A549 (cell line): ENCODE measurements around the gene HADHB. TPM values are rescaled to one million over a fixed set of nuclear protein-coding genes. Genes with fewer than 3 reads are reported as not detected.

Experiments
- ATAC-seq, 2 experiments: fragments of 200-7000 bp in 1 of 2; fragments of >200 bp in 1 of 2; cut with Nextera tagmentation in 1 of 2; cut with Tn5 transposase in 1 of 2; 3 replicates each; pipeline versions ENCODE4 v1.8.0 to v1.9.1; 2018 to 2020; ENCODE audit warnings: mild to moderate bottlenecking in 1 of 2, moderate library complexity in 1 of 2
- CTCF ChIA-PET: fragments of 300-600 bp; sonication (Branson Sonifier 250); formaldehyde crosslinking; extraction: SDS; loops from one replicate; lab custom pipeline; 2021; ENCODE audit warnings: antibody characterized with exemption, inconsistent platforms; lab: Yijun Ruan, JAX
- POLR2A ChIA-PET: fragments of 350-600 bp; formaldehyde crosslinking; extraction: SDS; loops from one replicate; lab custom pipeline; 2021; ENCODE audit warnings: antibody characterized with exemption, inconsistent platforms; lab: Yijun Ruan, JAX
- DNase-seq, 2 experiments: peaks; one replicate each; pipeline versions ENCODE4 v3.0.0 to v3.0.0-alpha.2; 2011 to 2016; ENCODE audit warnings: low read depth in 1 of 2, low spot score in 1 of 2
- FAIRE-seq: peaks from 2 replicates; lab custom pipeline; 2011; peaks lifted over from hg19 to GRCh38; lab: Jason Lieb, UNC
- H3K27ac ChIP-seq, 2 experiments: fragments of >200 bp; sonication (Bioruptor Twin); formaldehyde crosslinking; 3 replicates each; pipeline ENCODE4 v1.5.1; 2016 to 2017
- H3K4me1 ChIP-seq: fragments of >200 bp; sonication (Bioruptor Twin); formaldehyde crosslinking; 3 replicates; pipeline ENCODE4 v1.6.1; 2016
- H3K4me2 ChIP-seq: fragments of >200 bp; sonication (Bioruptor Twin); formaldehyde crosslinking; 3 replicates; pipeline ENCODE4 v1.6.1; 2016
- H3K4me3 ChIP-seq: fragments of >200 bp; sonication (Bioruptor Twin); formaldehyde crosslinking; 3 replicates; pipeline ENCODE4 v1.5.1; 2016
- H3K9me3 ChIP-seq: fragments of >200 bp; sonication (Bioruptor Twin); formaldehyde crosslinking; 3 replicates; pipeline ENCODE4 v1.6.1; 2016
- CBX2 ChIP-seq: fragments of 200-600 bp; sonication (generic); IDR thresholded peaks from 2 replicates; pipeline ENCODE4 v1.6.1; 2016; ENCODE audit warnings: low read depth, mild to moderate bottlenecking, borderline replicate concordance
- CHD2 ChIP-seq: fragments of 150-350 bp; IDR thresholded peaks from 2 replicates; pipeline ENCODE4 v1.6.1; 2014; ENCODE audit warnings: low read length; ENCODE audit not compliant: partially characterized antibody
- CTCF ChIP-seq: fragments of >200 bp; sonication (Bioruptor Twin); formaldehyde crosslinking; IDR thresholded peaks from 3 replicates; pipeline ENCODE4 v1.5.1; 2016
- GATA3 ChIP-seq: IDR thresholded peaks from 2 replicates; pipeline ENCODE4 v1.6.1; 2012; ENCODE audit warnings: borderline replicate concordance
- HEYL ChIP-seq: fragments of 250-450 bp; sonication (Bioruptor Pico); IDR thresholded peaks from 2 replicates; pipeline ENCODE4 v1.8.0; 2021; ENCODE audit warnings: mild to moderate bottlenecking, moderate library complexity
- JUNB ChIP-seq: fragments of >200 bp; sonication (Bioruptor Twin); formaldehyde crosslinking; IDR thresholded peaks from 2 replicates; pipeline ENCODE4 v1.6.1; 2016
- KDM1A ChIP-seq: fragments of 200-600 bp; sonication (generic); IDR thresholded peaks from 2 replicates; pipeline ENCODE4 v1.6.1; 2016; ENCODE audit warnings: low read depth, mild to moderate bottlenecking
- MAX ChIP-seq: IDR thresholded peaks from 2 replicates; pipeline ENCODE4 v1.6.1; 2012
- MYC ChIP-seq: IDR thresholded peaks from 2 replicates; pipeline ENCODE4 v1.6.1; 2012; ENCODE audit warnings: mild to moderate bottlenecking, inconsistent platforms, low read length, improper control_type of control experiment, borderline replicate concordance
- POLR2A ChIP-seq: IDR thresholded peaks from 2 replicates; pipeline ENCODE4 v1.6.1; 2012; ENCODE audit warnings: mild to moderate bottlenecking, low read length
- TFCP2L1 ChIP-seq: fragments of 250-450 bp; sonication (Bioruptor Pico); IDR thresholded peaks from 2 replicates; pipeline ENCODE4 v1.5.0; 2021; ENCODE audit warnings: mild to moderate bottlenecking
- USF2 ChIP-seq: fragments of 450-650 bp; IDR thresholded peaks from 2 replicates; pipeline ENCODE4 v1.6.1; 2014; ENCODE audit warnings: antibody characterized with exemption
- ZNF302 ChIP-seq: fragments of 250-450 bp; sonication (Bioruptor Pico); IDR thresholded peaks from 2 replicates; pipeline ENCODE4 v1.9.0; 2021; ENCODE audit warnings: inconsistent platforms, mild to moderate bottlenecking, moderate library complexity
- ZSCAN20 ChIP-seq: fragments of 250-450 bp; sonication (Bioruptor Pico); IDR thresholded peaks from 2 replicates; pipeline ENCODE4 v1.8.0; 2022; ENCODE audit warnings: mild to moderate bottlenecking, moderate library complexity
- WGBS: methylation state at CpG from one replicate; pipeline ENCODE4 v1.1.6; 2017; ENCODE audit errors: missing lambda C conversion rate; 5-methylcytosine and 5-hydroxymethylcytosine counted together
- polyA plus RNA-seq, 4 experiments: library from polyadenylated mRNA; depleted of rRNA in 3 of 4; stranded (reverse); fragments of >200 nt; fragmentation: RNase III in 1 of 4; extraction: RNeasy Plus Mini Kit Qiagen cat#74134 plus additional on column Dnase treatment in 1 of 4; gene quantifications; 2 replicates in 3 of 4; 3 replicates in 1 of 4; pipeline ENCODE4 v1.2.3, GENCODE V29; 2011 to 2017
- TF ChIP-seq, protein P1 (sequence below): fragments of 250-450 bp; sonication (Bioruptor Pico); IDR thresholded peaks from 2 replicates; pipeline ENCODE4 v1.5.0; 2020; ENCODE audit warnings: low read depth, mild to moderate bottlenecking, moderate library complexity

Gene HADHB
- polyA plus RNA-seq, 2 of the 4 experiments (the other 2 are of a cell fraction) = 95.4 to 161 TPM

GRCh38 chr2:26216587-26216986, 28.2 kb upstream of the HADHB start:
- FAIRE-seq (no peak), DNase-seq (no peak)
- TF ChIP-seq ZNF302 (no peak), TFCP2L1 (CRISPR knock-in tag) (no peak), GATA3 (no peak), MAX (no peak), POLR2A (no peak), JUNB (no peak)

DNA sequence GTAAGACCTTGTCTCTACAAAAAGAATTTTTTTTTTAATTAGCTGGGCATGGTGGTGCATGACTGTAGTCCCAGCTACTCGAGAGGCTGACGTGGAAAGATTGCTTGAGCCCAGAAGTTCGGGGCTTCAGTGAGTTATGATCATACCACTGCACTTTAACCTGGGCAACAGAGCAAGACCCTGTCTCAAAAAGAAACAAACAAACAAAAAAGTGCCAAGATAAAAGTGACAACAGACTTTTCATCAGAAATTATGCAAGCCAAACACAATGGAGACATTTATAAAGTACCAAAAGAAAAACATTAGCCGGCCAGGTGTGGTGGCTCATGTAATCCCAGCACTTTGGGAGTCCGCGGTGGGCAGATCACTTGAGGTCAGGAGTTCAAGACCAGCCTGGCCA, 27.0 kb upstream of the HADHB start:
- ChIA-PET POLR2A (no interaction called here), CTCF (interaction anchor here (0.9 kb wide), 1 partner anchor 51 kb away, joined by 4 read pairs; no protein-coding TSS in a partner anchor)
- Histone ChIP-seq H3K4me1 (no peaks in the 10 kb centered on the region), H3K27ac (no peak overlapping the region), H3K4me3 (no peak overlapping the region), H3K9me3 (peaks cover 15% of the 10 kb centered on the region), H3K4me2 (no peak overlapping the region)
- WGBS = 76% methylated on average over 6 of the region's 6 CpGs
- ATAC-seq (no peak), DNase-seq (no peak), FAIRE-seq (no peak)
- TF ChIP-seq GATA3 (no peak), KDM1A (0 out of 2 replicates have a peak, but pooled peaks have one; percentile 49)

More at GRCh38 chr2:26216587-26216986, 28.2 kb upstream of the HADHB start:
- H3K4me1 ChIP-seq = no peaks in the 10 kb centered on the region
- peaks cover 15% of the 10 kb centered on the region for H3K9me3 ChIP-seq
- CTCF ChIA-PET = interaction anchor here (1.0 kb wide), 1 partner anchor 19 kb away, joined by 3 read pairs; no protein-coding TSS in a partner anchor
- H3K27ac ChIP-seq = no peak overlapping the region
- H3K4me2 ChIP-seq = no peak overlapping the region
- WGBS = 97% methylated on average over 4 of the region's 4 CpGs
- ATAC-seq = no peak
- POLR2A ChIA-PET = no interaction called here
- no peak overlapping the region for H3K4me3 ChIP-seq

GRCh38 chr2:26223018-26223417, 21.7 kb upstream of the HADHB start:
- FAIRE-seq = no peak
- no peak overlapping the region for H3K4me2 ChIP-seq
- H3K27ac ChIP-seq = no peak overlapping the region
- DNase-seq = no peak
- ChIA-PET POLR2A (no interaction called here), CTCF (interaction anchor here (1.7 kb wide), 1 partner anchor 38 kb away, joined by 6 read pairs; no protein-coding TSS in a partner anchor)
- WGBS = 100% methylated on average over 1 of the region's 1 CpG
- TF ChIP-seq HEYL (CRISPR knock-in tag) = no peak
- no peak for TF ChIP-seq CBX2
- TF ChIP-seq CHD2 = no peak
- TF ChIP-seq ZNF302 = no peak
- TF ChIP-seq, protein P1, sequence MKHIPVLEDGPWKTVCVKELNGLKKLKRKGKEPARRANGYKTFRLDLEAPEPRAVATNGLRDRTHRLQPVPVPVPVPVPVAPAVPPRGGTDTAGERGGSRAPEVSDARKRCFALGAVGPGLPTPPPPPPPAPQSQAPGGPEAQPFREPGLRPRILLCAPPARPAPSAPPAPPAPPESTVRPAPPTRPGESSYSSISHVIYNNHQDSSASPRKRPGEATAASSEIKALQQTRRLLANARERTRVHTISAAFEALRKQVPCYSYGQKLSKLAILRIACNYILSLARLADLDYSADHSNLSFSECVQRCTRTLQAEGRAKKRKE (CRISPR knock-in tag) = no peak
- ATAC-seq = no peak
- no peak overlapping the region for H3K4me3 ChIP-seq
- H3K4me1 ChIP-seq = no peaks in the 10 kb centered on the region
- peaks cover 25% of the 10 kb centered on the region for H3K9me3 ChIP-seq

- CTCF ChIA-PET = interaction anchor here (1.7 kb wide), 1 partner anchor 39 kb away, joined by 6 read pairs; no protein-coding TSS in a partner anchor
- H3K4me3 ChIP-seq = no peak overlapping the region
- 84% methylated on average over 2 of the region's 2 CpGs for WGBS
- no peak overlapping the region for H3K4me2 ChIP-seq
- H3K27ac ChIP-seq = no peak overlapping the region
- no peak for DNase-seq
- POLR2A ChIA-PET = no interaction called here
- ATAC-seq = no peak
- H3K4me1 ChIP-seq = no peaks in the 10 kb centered on the region
- TF ChIP-seq MYC (no peak), CHD2 (no peak), CTCF (no peak), ZSCAN20 (CRISPR knock-in tag) (no peak), USF2 (no peak)
- peaks cover 17% of the 10 kb centered on the region for H3K9me3 ChIP-seq
- no peak for FAIRE-seq
Observed at GRCh38 chr2:26224095-26224494, 20.6 kb upstream of the HADHB start.
